ENCODE results near the gene RPP38.

Gene RPP38, protein sequence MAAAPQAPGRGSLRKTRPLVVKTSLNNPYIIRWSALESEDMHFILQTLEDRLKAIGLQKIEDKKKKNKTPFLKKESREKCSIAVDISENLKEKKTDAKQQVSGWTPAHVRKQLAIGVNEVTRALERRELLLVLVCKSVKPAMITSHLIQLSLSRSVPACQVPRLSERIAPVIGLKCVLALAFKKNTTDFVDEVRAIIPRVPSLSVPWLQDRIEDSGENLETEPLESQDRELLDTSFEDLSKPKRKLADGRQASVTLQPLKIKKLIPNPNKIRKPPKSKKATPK

DNA sequence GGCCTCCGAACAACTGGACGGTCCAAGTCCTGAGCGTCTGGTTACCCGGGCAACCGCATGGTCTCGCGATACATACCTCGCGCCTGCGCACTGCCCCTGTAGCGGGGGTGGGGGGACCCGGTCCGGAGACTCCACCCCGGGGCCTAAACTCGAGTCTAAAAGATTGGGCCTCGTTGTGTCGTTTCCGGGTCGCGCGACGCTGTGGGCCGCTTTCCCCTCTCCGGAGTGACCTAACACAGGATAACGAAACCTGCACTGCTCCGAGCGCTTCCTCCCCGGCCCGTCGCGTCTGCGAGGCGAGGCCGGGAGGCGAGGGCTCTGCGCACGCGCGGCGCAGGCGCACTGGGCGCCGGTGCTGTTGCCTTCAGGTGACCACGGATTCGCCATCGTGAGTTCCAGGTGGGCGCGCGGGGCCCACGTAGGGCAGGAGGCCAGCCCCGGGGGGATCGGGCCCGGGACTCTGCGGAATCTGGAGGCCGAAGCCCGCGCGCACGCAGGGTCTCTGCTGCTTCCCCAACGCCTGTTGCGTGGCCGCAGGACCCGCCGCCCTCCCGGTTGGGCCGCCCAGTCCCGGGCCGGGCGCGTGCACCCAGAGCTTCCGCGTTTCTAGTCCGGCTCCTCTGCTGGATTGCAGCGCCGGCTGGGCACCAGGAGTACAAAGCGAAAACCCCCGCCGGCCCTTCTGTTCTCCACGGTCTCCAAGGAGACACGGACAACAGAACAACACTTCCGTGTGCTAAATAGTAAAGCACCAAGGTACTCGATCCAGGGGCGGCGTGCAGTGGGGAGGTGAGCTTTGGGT lies at the start of gene RPP38:
Gene RPP38, plus strand, starts transcription at position 345 of the 802 bp plus-strand sequence. CDS start 5,960 bp downstream, outside the sequence.
- peak; percentile 92 to 99 (median 94) for DNase-seq

DNA sequence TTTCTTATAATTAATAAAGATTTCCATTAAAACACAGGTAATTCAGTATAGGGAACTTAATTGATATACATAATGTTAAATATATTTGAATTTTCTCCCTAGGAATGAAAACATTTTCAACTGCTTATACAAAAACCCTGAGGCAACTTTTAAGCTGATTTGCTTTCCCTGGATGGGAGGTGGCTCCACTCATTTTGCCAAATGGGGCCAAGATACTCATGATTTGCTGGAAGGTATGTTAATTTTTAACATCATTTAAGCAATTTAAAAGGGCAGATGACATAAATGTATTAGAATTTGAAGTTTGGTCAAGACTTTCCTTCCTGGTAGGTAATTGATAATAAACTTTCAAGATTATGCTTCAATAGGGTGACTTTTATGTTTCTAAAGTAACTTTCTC lies 47.6 kb upstream of the RPP38 start:
- no peak for DNase-seq

DNA sequence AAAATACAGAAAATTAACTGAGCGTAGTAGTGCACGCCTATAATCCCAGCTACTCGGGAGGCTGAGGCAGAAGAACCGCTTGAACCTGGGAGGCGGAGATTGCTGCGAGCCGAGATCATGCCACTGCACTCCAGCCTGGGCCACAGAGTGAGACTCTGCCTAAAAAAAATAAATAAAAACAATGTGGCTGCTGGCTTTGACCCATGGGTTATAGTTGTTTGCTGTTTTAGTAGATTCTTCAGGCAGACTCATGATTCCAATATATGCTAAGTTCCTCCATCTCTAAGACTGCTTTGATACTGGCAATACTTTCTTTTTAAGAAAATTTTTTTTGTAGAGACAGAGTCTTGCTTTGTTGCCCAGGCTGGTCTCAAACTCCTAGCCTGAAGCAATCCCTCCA lies 45.0 kb upstream of the RPP38 start:
- DNase-seq, result no peak

DNA sequence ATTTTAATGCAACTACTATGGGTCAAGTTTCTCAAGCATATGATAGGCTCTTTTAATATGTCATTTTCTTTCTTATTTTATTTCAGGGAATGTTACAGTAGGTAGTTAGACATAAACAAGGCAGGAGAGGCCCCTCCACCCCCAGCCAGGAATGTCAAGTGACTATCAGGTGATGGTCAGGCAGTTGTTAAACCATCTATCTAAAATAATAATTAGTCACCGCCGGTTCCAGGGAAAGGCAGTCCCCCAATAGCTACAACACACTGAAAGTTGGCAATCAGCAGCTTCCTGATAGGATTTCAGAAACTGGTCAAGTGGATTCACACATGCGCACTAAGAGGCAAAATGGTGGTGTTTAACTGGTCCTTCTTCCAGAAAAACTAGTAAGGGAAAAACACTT lies 44.1 kb upstream of the RPP38 start:
- no peak for DNase-seq

DNA sequence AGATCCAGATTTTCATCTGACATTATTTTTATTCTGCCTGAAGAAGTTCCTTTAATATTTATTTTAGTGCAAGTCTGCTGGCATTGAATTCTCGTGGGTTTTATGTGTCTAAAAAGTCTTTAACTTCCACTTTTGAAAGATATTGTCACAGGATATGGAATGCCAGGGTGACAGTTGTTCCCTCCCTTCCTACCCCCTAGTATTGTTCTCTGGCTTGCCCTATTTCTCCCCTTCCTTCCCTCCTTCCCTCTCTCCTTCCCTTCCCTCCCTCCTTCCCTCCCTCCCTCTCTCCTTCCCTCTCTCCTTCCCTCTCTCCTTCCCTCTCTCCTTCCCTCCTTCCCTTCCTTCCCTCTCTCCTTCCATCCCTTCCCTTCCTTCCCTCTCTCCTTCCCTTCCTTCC lies 38.5 kb upstream of the RPP38 start:
- no peak for DNase-seq

DNA sequence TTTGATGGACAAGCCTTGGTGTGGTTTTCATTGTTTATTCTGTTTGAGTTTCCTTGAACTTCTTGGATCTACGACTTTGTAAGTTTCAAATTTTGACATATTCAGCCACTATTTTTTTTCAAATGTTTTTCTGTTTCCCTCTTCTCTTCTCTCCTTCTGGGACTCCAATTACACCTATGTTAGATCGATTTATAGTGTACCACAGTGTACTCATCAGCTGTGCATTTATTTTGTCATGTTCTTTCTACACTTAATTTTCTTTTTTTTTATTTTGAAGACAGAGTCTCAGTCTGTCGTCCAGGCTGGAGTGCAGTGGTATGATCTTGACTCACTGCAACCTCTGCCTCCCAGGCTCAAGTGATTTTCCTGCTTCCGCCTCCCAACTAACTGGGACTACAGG lies 37.2 kb upstream of the RPP38 start:
- DNase-seq, result no peak

DNA sequence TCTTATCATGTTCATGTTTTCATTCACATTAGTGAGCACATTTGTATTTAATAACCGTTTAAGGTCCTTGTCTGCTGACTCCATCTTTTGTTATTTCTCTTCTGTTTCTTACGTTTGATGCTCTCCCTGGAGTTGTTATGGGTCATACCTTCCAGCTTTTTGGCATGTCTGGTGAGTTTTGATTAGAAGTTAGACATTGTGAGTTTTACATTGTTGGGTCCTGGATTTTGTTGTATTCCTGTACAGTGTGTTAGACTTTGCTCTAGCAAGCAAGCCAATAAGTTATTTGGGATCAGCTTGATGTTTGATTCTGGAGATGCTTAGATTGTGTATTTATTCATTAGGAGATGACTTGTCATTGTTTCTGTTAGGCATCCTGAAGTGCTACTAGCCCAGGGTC lies 36.5 kb upstream of the RPP38 start:
- no peak for DNase-seq

DNA sequence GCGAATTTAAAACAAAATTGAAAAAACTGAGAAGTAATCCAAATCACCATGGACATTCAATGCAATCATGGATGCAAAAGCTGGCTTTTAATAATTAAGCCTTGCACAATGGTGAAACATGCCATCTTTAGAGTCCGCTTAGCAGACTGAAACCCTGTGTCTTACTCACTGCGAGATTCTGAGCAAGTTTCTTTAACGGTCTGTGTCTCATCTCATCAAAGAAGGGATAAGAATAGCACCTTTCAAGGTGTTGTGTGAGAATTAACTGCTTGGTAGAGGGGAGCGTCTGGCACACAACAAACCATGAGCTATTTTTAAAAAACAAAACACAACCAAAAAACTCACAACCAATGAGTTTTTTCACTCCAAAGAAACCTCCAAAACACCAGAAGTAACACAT lies 30.0 kb upstream of the RPP38 start:
- no peak for DNase-seq

DNA sequence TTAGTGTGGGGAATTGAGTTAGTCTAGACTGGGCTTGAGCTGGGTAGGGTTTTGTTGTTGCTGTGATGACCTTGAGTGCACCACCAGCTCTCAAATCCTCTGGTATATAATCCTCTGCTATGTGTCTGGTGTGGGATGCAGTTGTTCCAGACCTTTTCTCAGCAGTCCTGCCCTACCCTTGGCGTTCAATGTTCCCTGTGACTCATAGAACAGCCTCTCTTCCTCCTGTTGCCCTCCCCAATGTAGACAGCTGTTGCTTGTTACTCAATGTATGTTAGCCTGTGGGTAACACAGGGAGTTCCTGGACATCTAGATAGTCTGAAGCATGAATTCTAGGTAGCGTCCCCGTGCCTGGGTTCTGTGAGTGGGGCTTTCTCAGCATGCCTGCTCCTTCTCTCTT lies 28.4 kb upstream of the RPP38 start:
- no peak for DNase-seq

DNA sequence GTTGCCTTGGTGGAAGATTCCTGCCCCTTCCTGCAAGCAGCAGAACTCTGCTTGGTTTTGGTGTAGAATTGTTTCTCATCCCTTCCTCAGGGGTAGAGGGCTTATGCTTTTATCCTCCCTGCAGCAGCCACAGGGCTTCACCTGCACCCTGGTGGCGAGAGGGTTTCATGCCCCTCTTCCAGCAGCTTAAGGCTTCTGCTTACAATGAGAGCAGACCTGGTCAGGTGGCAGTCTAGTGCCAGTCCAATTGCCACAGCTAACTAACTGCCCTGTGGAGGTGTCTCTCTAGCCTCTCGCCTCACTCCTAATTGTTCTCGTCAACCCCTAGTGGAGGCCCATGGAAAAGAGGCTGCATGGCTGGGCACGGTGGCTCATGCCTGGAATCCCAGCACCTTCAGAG lies 27.9 kb upstream of the RPP38 start:
- DNase-seq, result no peak

DNA sequence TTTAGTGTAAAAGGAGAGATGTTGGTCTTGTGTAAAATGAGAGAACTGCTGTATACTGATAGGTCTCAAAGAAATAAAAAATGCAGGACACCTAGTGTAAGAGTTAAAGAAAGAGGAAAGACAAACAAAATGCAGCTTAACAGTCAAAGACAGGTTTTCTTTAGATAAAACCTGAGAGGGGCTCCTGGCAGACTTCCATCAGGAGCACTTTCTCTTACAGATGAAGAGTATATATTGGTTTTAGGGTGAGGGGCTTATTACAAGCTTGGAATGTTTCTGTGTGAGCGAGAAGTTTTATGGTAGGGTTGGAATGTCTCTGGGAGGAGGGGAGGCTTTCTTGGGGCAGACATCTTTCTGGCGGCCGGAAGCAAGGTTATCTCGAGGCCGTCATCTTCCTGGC lies 24.8 kb upstream of the RPP38 start:
- no peak for DNase-seq

DNA sequence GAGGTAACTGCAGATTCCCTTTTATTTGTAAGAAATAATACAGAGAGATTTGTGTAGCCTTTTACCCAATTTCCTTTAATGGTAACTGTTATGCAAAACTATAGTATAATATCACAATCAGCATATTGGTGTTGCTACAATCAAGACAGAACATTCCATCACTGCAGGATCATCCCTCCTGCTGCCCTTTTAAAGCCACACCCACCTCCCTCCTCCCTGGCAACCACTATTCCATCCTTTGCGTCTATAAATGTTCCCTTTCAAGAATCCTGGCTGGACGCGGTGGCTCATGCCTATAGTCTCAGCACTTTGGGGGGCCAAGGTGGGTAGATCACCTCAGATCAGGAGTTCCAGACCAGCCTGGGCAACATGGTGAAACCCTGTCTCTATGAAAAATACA lies 21.7 kb upstream of the RPP38 start:
- DNase-seq, result no peak

DNA sequence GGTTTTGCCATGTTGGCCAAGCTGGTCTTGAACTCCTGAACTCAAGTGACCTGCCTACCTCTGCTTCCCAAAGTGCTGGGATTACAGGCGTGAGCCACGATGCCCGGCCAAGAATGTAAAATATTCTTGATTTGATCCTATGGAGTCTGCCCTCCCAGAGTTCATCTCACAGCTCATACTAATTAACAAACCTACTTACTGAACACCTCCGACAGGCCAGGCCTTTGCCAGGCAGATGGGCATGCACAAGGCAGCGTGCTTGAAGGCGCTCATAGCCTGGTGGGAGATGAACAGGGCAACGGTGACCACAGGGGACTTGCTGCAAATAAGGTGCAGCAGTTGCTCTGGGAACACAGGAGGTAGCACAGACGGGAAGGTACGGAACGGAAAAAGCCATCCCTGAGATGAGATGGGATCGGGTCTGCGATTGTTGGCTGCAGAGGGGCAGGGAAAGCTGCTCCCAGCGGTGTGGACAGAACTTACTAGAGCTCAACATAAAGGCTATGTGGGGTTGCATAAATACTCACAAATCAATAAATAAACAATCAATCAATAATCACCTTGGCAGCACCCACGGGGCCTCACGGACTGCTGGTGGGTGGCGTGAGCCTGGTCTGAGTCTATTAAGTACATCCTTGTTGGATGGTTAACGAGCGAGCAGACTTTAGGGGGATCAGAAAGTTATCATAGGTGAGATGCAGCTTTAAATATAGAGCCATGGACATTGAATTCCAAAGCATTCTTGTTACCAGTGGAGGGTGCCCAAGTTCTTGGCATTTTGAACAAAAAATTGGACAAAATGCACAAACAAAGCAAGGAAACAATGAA lies 13.3 kb upstream of the RPP38 start:
- DNase-seq, result no peak

DNA sequence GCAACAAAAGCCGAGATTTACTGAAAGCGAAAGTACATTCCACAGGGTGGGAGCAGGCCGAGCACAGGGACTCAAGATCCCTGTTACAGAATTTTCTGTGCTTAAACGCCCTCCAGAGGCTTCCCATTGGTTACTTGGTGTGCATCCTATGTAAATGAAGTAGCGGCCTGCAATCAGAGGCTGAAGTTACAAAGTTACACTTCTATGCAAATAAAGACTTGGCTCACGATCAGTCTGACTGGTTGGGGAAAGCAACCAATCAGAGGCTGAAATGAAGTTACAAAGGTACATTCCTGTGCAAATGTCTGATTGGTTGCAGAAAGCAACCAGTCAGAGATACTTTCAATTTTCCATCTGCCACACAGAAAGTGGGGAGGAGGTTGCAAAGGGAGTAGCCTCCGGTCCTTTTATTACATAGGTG lies 12.6 kb upstream of the RPP38 start:
- peak in 3 of 6 experiments; percentile 11 to 39 (median 38) for DNase-seq

DNA sequence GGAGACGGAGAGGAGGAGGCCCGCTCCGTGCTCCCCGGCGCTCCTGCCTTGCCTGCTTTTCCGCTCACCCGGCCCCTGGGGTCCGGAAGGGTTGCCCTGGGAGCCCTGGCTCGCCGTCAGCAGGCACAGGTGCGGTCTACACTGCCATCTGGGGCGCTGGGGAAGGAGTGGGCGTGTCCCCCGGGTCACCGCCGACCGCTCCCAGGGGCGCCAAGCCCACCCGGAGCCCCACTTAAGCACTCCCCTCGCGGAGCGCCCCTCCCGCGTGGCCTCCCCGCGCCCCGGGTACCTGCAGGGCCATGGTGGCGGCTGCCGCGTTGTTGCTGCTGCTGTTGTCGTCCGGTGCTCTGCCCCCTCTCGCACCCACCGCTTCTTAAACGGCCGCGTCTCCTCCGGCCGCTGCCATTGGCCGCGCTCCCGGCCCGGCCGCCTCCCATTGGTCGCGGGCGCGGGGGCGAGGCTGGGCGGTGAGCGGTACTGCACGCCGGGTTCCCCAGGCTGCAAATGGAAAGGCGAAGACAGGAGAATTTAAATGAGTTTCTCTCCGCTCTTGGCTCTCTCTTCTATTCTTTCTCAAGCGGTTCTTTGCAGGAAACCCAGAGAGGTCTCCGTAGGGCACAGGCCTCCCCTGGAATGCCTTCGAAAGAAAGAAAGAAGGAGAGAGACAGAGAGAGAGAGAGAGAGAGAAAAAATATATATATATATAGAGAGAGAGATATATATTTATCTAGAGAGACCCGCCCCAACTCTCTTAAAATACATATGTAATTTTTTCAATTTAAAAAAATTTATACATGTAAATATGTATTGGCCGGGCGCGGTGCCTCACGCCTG lies 8.5 kb upstream of the RPP38 start, which contains the start of gene ACBD7:
Gene ACBD7, minus strand, starts transcription at position 349 of the 834 bp plus-strand sequence. Its CDS starts 48 bp downstream, at position 301.
- peak; percentile 61 to 79 (median 72) for DNase-seq

DNA sequence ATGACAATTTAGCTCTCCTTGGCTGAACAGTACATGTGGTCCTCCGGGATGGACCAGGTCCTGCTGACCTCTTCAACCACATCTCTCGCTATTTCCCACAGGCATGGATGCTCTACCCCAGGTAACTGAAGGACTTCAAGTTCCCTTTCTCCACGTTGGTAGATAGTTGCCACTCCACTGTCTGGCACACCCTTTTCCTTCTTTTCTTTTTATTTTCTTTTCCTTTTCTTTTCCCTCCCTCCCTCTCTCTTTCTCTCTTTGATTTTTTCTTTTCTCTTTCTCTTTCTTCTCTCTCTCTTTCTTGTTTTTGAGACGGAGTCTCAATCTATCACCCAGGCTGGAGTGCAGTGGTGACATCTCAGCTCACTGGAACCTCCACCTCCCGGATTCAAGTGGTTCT lies 5.7 kb upstream of the RPP38 start:
- no peak for DNase-seq

DNA sequence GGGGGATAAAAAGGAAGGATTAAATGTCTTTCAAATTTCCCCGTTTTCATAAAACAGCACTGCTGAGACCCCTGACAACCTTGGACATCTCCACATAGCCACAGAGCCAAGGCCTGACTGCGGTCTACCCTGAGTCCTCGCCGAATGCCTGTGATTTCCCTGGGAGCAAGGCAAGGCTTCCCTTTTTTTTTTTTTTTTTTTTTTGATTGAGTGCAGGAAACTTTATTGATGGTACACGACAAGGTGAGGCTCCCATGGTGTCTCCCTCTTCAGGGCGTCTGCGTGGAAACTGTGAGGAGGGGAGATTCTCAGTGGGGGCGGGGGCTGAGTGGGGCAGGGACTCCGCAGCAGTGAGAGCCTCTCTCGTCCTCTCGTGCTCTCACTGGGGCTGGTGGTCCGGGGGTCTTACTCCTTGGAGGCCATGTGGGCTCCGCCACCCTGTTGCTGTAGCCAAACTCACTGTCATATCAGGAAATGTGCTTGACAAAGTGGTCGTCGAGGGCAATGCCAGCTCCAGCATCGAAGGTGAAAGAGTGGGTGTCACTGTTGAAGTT lies 4.2 kb upstream of the RPP38 start:
- DNase-seq, result no peak

DNA sequence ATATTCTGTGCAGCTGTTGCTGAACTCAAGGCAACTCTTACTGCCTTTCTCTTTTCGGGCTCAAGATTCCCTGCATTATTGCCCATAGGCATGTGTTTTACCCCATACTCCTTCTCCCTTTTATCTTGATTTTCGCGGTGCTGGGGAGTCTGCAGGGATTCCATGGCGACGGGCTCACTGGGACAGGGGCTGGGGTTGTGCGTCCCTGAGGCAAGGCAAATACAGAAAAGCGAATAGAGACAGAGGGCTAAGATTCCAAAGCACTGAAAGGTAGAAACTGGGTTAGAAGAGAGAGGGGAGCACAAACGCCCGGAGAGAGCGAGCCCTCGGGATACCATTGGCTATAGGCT lies 519 bp upstream of the RPP38 start:
- no peak for DNase-seq

DNA sequence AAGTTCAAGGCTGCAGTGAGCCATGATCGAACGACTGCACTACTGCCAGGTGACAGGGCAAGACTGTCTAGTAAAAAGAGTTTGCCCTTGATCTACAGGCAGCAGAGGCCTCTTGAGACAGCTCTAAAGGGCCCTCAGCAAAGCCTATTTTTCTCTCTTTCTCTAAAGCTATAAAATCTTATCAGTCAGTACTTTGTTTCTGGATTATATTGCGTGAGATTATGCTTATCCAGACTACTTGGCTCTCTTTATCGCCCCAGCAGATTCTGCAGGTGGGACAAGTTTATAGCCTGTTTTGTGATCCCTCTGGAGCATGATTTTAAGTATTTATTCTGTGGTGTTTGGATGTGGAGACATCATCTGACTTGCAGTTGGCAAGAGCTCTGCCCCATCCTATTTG lies 2.7 kb downstream of the RPP38 start:
- no peak for DNase-seq

DNA sequence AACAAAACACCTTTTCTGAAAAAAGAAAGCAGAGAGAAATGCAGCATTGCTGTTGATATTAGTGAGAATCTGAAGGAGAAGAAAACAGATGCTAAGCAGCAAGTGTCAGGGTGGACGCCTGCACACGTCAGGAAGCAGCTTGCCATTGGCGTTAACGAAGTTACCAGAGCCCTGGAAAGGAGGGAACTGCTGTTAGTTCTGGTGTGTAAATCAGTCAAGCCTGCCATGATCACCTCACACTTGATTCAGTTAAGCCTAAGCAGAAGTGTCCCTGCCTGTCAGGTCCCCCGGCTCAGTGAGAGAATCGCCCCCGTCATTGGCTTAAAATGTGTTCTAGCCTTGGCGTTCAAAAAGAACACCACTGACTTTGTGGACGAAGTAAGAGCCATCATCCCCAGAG lies 6.4 kb downstream of the RPP38 start:
- DNase-seq, result no peak

DNA sequence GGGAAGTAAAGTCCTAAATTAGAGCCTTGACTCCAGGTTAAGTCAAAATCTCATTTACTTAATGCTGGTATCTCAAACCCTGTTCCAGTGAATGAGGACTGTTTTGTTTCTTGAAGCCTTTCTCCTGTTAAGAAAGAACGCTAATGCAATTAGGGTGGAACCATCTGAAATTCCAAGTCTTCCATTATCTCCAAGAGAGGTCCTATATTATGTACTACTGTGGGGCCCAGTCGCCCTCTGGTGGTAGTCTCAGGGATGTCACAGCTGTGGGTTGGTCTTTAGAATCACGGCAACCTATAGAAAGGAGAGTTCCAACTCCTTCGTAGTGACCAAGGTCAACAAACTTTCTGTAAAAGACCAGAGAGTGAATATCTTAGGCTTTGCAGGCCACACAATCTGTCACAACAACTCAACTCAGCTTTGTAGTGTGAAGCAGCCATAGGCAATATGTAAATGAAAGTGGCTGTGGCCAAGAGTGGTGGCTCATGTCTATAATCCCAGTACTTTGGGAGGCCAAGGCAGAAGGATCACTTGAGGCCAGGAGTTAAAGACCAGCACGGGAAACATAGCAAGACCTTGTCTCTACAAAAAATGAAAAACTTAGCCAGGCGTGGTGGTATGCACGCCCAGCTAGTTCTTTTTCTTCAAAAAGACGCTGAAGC lies 9.3 kb downstream of the RPP38 start:
- peak; percentile 28 to 66 (median 49) for DNase-seq

DNA sequence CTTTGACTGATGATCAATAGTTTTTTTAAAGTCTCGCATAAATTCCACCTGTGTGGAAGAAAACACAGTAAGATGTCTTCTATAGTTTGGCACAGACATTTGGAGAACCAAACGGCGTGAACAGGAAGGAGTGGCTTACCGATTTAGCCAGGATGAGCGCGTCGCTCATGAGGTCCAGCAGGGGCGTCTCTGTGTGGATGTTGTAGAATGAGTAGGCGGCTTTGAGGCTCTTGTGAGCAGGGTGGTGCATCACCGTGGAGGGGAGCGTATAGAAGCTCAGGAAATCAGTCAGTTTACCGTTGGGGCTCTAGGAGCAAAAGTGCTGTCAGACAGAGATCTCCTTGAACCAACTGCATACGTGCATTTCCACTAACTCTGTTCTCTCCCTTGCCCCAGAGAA lies 15.5 kb downstream of the RPP38 start:
- peak in 1 of 6 experiments; percentile 1 for DNase-seq
